HG02852 (cell line): ENCODE data around the gene LRP6.

ENCODE experiments used
- ATAC-seq: cut with Tn5 transposase; IDR thresholded peaks from one replicate; pipeline ENCODE4 v1.9.1; 2021; ENCODE audit warnings: mild to moderate bottlenecking, moderate library complexity; ENCODE audit not compliant: unreplicated experiment

The LRP6 gene

DNA sequence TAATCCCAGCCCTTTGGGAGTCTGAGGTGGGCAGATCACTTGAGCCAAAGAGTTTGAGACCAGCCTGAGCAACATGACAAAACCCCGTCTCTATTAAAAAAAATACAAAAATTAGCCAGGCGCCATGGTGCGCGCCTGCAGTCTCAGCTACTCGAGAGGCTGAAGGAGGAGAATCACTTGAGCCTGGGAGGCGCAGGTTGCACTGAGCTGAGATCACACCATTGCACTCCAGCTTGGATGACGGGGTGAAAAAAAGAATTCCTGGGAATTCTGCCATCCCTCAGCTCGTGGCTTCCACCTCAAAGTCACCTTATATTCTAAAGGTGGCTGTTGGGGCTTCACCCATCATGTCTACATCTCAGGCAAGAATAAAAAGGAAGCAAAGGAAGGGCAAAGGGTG is 183.2 kb downstream of the LRP6 start:
- ATAC-seq, result no peak

DNA sequence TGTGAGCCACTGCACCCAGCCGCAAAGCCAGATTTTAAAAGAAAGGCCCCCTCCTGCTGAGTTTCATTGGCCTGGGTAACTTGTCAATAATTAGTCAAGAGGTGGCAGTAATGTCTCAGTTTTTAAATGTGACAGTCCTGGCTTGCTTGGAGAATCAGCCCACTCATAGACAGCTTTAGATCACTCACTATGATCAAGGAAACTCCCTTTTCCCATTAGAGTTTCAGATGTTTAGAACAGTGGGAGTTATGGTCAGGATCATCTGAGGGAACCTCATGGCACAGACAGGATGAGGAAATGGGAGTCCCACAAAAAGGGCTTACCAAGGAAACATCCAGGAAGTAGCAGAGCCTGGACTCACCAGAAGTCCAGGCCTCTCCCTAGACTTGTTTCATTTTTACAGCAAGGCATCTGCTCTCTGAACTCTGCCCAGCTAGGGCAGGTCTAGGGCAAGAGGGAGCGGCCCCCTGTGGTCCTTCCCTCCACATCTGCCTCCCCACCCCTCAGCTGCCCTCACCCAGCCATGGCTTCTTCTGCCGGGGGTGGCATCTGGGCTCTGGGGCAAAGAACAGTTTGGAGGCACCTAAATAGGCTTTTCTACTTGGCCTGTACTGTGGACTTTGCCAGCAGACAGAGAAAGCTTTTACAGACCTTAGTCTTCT is 184.9 kb downstream of the LRP6 start:
- no peak for ATAC-seq

DNA sequence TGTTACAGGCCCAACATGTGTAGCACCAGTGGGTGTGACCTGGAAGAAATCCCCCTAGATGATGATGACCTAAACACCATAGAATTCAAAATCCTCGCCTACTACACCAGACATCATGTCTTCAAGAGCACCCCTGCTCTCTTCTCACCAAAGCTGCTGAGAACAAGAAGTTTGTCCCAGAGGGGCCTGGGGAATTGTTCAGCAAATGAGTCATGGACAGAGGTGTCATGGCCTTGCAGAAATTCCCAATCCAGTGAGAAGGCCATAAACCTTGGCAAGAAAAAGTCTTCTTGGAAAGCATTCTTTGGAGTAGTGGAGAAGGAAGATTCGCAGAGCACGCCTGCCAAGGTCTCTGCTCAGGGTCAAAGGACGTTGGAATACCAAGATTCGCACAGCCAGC is 187.6 kb downstream of the LRP6 start:
- no peak for ATAC-seq

DNA sequence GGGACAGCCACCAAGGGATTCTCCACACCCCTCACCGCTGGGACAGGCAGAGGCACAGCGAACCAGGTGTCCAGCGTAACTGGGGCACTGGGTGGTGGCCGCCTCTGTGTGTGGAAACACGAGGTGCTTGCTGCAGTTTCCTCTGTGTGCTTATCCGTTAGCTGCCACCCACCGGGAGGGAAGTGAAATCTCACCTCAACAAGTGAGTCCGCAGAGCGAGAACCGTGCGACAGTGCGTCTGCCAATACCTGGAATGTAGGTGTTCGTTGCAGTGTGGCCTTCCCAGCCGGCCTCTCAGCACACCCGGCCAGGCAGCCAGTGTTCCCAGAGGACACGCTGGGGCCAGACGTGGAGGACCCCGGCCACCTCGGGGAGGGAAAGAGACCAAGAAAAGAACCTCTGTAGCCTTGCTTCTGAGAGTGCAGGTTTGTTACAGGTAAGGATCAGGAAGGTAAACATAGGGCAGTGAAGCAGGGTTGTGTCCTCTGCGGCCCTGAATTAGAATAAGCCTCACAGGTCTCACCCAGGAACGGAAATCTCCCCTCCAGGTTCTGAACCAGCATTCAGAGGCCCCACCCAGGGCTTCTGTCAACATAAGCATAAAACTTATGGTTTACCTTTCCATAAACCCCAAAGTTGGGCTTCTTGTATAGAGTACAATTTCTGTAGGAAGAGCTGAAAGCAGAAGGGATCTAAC is 194.6 kb downstream of the LRP6 start:
- no peak for ATAC-seq

DNA sequence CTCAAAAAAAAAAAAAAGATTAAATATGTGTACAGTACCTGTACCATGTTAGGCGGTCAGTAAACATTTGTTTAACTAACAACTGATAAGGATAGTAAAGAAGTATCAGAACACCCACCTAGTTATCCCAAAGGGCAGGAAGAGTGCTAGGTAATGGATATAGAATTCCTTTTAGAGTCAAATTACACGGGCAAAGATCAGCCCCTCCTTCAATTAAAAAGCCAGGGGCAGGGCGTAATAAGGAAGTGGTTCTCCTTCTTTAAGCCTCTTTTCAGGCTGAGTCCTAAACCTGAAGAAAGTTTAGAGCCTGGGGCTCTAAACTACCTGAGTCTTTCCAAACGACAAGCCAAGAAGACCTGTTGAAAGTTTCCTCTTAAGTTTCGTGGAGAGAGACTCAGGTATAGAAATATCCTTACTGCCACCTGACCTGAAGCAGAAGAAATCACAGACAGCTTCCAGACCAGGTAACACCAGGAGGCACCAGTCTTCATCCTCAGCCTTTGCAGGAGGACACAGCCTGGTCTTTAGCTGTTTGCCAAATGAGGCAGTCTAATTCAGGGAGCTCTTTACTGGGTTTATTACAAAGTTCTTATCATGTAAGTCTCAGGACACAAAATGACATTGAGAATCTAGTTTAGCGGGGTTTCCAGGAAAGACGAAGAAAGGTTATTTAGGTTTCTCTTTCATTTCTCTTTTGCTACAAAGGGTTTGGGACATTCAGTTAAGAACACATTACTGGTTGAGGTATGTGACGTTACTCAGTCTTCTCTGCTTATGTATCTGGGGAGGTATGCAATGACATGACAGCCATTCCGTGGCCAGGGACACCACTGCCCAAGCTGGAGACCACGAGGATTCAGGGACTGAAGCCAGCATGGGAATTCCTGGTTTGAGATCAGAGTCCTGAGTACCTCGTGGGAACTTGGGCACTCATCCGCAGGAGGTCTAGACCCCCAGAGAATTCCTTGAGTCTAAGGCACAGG is 195.9 kb downstream of the LRP6 start, which contains the start of gene BCL2L14:
Gene BCL2L14 (plus strand): TSS at position 266 of the 983 bp plus-strand sequence. CDS start 8,367 bp downstream, outside the sequence.
- ATAC-seq, result no peak

DNA sequence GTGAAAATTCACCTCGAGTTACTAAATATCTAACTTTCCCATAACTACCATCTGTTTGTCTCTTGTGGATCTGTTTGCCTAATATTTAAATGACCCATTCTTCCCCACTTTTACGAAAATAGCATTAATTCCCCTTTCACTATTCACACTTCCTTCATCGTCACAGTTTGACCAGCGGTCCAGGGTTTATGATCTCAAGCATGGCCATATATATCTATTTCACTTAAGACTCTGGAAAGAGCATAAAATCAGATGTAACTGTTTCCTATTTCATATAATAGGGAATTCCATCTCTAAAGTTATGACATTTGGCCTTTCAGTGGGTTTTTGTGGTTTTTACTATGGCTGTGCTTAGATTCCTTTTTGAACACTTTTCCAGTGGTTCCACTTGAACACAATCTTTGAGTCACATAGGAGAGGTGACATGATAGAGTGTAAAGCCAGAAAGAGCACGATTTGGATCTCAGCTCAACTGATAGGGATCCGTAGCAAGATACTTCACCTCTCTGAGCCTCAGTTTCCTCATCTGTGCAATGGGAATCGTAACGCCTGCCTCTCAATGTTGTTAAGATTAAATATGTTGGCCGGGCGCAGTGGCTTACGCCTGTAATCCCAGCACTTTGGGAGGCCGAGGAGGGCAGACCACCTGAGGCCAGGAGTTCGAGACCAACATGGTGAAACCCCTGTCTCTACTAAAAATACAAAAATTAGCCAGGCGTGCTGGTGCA is 196.9 kb downstream of the LRP6 start:
- ATAC-seq, result no peak

DNA sequence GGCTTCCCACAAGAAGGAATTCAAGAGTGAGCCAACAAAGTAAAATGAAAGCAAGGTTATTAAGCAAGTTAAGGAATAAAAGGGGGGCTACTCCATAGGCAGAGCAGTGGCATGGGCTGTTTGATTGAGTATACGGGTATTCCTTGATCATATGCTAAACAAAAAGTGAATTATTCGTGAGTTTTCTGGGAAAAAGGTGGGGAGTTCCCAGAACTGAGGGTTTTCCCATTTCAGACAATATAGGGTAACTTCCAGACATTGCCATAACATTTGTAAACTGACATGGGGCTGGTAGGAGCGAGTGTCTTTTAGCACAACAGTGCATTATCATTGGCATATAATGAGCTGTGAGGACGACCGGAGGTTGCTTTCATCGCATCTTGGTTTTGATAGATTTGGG is 198.1 kb downstream of the LRP6 start:
- no peak for ATAC-seq
